Measurements from ENCODE around the gene ZC3H10.

Gene ZC3H10

DNA sequence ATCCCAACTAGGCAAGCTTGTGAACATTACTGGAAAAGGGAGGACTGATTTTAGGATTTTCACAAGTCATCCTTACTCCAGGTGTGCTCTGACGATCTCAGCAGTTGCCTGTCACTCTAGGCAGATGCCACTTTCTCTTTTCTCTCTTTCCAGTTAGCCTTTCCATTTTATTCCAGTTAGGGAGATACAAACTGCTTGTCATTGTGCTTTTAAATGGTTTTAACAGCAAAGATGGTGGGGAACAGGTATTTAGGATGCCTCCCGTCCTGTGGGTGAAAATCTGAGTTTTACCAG lies 12.5 kb upstream of the ZC3H10 start:
- TF ChIP-seq RAD21 (IDR thresholded peaks at IDR 0.05; ENCODE audit: low read depth): no peak
- TF ChIP-seq FOXM1 (IDR thresholded peaks at IDR 0.05; ENCODE audit: borderline replicate concordance, low read depth): no peak
- no peak for TF ChIP-seq YY1 (IDR thresholded peaks at IDR 0.05; ENCODE audit: low read depth)
- TF ChIP-seq EGR1 (IDR thresholded peaks at IDR 0.05): no peak
- TF ChIP-seq ZBTB7A (IDR thresholded peaks at IDR 0.05; ENCODE audit: low read depth): no peak
- no peak for TF ChIP-seq TEAD4 (IDR thresholded peaks at IDR 0.05)
- TF ChIP-seq CREB1 (IDR thresholded peaks at IDR 0.05; ENCODE audit: low read depth): no peak
- TF ChIP-seq EP300 (IDR thresholded peaks at IDR 0.05; ENCODE audit: borderline replicate concordance): no peak
- TF ChIP-seq REST (IDR thresholded peaks at IDR 0.05; ENCODE audit: low read depth): no peak
- TF ChIP-seq TAF1 (IDR thresholded peaks at IDR 0.05; ENCODE audit: low read depth): no peak

GRCh38 chr12:56107242-56107641 lies 10.8 kb upstream of the ZC3H10 start:
- TF ChIP-seq MAX (IDR thresholded peaks at IDR 0.05) (no peak), EGR1 (IDR thresholded peaks at IDR 0.05) (no peak), FOXM1 (IDR thresholded peaks at IDR 0.05; ENCODE audit: borderline replicate concordance, low read depth) (no peak), TEAD4 (IDR thresholded peaks at IDR 0.05) (no peak)

DNA sequence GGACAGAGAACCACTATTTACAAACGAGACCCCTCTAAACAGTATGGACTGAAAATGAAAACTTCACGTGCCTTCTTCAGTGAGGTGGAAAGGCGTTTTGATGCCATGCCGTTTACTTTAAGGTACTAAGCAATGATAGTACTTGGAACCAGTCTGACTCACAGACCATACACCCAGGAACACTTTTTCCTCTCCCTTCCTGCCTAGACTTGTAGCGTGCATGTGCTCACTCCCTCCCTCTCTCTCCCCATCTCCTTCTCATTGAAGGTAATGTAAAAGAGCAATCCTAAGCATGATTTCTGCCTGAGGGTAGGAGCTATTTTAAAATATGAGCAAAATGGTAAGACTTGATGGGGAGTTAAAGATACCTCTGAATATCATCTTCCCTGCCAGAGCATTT lies 7.5 kb upstream of the ZC3H10 start:
- TF ChIP-seq MAX (IDR thresholded peaks at IDR 0.05) (no peak), YY1 (IDR thresholded peaks at IDR 0.05; ENCODE audit: low read depth) (no peak), TEAD4 (IDR thresholded peaks at IDR 0.05) (no peak)

GRCh38 chr12:56114084-56114483 lies 4.0 kb upstream of the ZC3H10 start:
- TF ChIP-seq YY1 (IDR thresholded peaks at IDR 0.05; ENCODE audit: low read depth) (no peak), NFIC (IDR thresholded peaks at IDR 0.05) (no peak), EP300 (IDR thresholded peaks at IDR 0.05; ENCODE audit: borderline replicate concordance) (no peak), TEAD4 (IDR thresholded peaks at IDR 0.05) (no peak), CREB1 (IDR thresholded peaks at IDR 0.05; ENCODE audit: low read depth) (no peak), EGR1 (IDR thresholded peaks at IDR 0.05) (no peak), FOXM1 (IDR thresholded peaks at IDR 0.05; ENCODE audit: borderline replicate concordance, low read depth) (no peak), TCF12 (IDR thresholded peaks at IDR 0.05; ENCODE audit: low read depth) (no peak), RAD21 (IDR thresholded peaks at IDR 0.05; ENCODE audit: low read depth) (no peak)
- TF ChIP-seq, protein P1, sequence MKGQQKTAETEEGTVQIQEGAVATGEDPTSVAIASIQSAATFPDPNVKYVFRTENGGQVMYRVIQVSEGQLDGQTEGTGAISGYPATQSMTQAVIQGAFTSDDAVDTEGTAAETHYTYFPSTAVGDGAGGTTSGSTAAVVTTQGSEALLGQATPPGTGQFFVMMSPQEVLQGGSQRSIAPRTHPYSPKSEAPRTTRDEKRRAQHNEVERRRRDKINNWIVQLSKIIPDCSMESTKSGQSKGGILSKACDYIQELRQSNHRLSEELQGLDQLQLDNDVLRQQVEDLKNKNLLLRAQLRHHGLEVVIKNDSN (IDR thresholded peaks at IDR 0.05): no peak

DNA sequence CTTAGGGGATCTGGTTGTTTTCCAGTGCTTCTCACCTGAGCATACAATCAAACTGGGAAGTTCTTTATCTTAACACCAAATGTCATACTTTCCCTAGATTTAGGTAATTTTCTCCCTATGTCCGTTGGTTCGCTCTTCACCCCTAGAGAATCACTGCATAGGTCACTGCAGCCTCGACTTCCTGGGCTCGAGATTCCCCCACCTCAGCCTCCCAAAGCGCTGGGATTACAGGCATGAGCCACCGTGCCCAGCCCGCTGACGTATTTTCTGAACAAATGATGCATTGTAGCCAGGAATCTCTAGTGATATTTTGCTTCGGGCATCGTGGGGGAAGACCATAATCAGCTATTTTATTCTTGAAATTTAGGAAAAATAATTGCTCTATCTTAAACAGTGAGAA lies 2.7 kb upstream of the ZC3H10 start:
- TF ChIP-seq ZBTB7A (IDR thresholded peaks at IDR 0.05; ENCODE audit: low read depth) (no peak), EGR1 (IDR thresholded peaks at IDR 0.05) (no peak), RAD21 (IDR thresholded peaks at IDR 0.05; ENCODE audit: low read depth) (no peak), CREB1 (IDR thresholded peaks at IDR 0.05; ENCODE audit: low read depth) (0 out of 2 replicates have a peak, but pooled peaks have one; percentile 13), MAX (IDR thresholded peaks at IDR 0.05) (no peak)
- TF ChIP-seq, protein P1 (IDR thresholded peaks at IDR 0.05): no peak

- peak; percentile 99 for TF ChIP-seq TAF1 (IDR thresholded peaks at IDR 0.05; ENCODE audit: low read depth)
- peak; percentile 11; the same call in 1 of the 2 replicates for TF ChIP-seq EP300 (IDR thresholded peaks at IDR 0.05; ENCODE audit: borderline replicate concordance)
- no peak for TF ChIP-seq RAD21 (IDR thresholded peaks at IDR 0.05; ENCODE audit: low read depth)
- TF ChIP-seq NFIC (IDR thresholded peaks at IDR 0.05): peak; percentile 33; the same call in 1 of the 2 replicates
- TF ChIP-seq MAX (IDR thresholded peaks at IDR 0.05): peak; percentile 92
- peak; percentile 9; the same call in 1 of the 2 replicates for TF ChIP-seq EGR1 (IDR thresholded peaks at IDR 0.05)
- peak; percentile 92 for TF ChIP-seq CREB1 (IDR thresholded peaks at IDR 0.05; ENCODE audit: low read depth)
- TF ChIP-seq TCF12 (IDR thresholded peaks at IDR 0.05; ENCODE audit: low read depth): peak; percentile 60; the same call in 1 of the 2 replicates
- TF ChIP-seq ZBTB7A (IDR thresholded peaks at IDR 0.05; ENCODE audit: low read depth): no peak
- TF ChIP-seq FOXM1 (IDR thresholded peaks at IDR 0.05; ENCODE audit: borderline replicate concordance, low read depth): no peak; the same call in 1 of the 2 replicates
- peak; percentile 33; the same call in 1 of the 2 replicates for TF ChIP-seq TEAD4 (IDR thresholded peaks at IDR 0.05)
- TF ChIP-seq, protein P1 (IDR thresholded peaks at IDR 0.05): no peak
- TF ChIP-seq REST (IDR thresholded peaks at IDR 0.05; ENCODE audit: low read depth): no peak
- peak; percentile 89 for TF ChIP-seq YY1 (IDR thresholded peaks at IDR 0.05; ENCODE audit: low read depth)
These were observed 1.6 kb upstream of the ZC3H10 start, which contains the start of gene RPL41 for GRCh38 chr12:56116267-56117081. Gene RPL41 (plus strand): TSS chr12:56116633.
